Activated CD4-positive, CD25-positive, alpha-beta regulatory T cell treated with anti-CD3 and anti-CD28 coated beads, Interleukin-2, amount 50 U/mL, for 72 hours (primary cell): ENCODE data around the gene SYPL1.
"Not testable (repeated sequence)": the region's sequence is repeated elsewhere in the genome, so short reads cannot be mapped to it uniquely, and the experiment has no call there.

Experiments
- DNase-seq: peaks from one replicate; pipeline ENCODE4 v3.0.0; 2021

Gene SYPL1

GRCh38 chr7:106112118-106112971 is at the start of gene SYPL1:
TSS of gene SYPL1 (minus strand) at chr7:106112312. CDS start at chr7:106112208, 104 bp downstream.
- DNase-seq: peak; percentile 92

DNA sequence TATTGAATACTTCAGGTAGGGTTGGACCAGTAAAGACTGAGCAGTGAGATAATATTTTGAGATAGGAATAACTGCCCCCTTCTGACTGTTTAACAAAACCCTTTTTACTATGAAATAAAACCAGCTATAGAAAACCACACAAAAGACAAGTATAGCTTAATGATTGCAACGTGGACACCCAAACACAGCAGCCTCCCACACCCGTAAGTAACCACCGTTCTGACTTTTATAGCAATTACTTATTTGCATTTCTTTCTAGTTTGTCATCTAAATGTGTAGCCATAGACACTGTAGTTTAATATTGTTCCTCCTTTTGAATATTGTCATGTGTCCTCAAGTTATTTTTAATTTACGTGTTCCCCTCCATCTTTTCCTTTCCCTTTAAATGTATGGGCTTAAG is 42.9 kb upstream of the SYPL1 start:
- no peak for DNase-seq

DNA sequence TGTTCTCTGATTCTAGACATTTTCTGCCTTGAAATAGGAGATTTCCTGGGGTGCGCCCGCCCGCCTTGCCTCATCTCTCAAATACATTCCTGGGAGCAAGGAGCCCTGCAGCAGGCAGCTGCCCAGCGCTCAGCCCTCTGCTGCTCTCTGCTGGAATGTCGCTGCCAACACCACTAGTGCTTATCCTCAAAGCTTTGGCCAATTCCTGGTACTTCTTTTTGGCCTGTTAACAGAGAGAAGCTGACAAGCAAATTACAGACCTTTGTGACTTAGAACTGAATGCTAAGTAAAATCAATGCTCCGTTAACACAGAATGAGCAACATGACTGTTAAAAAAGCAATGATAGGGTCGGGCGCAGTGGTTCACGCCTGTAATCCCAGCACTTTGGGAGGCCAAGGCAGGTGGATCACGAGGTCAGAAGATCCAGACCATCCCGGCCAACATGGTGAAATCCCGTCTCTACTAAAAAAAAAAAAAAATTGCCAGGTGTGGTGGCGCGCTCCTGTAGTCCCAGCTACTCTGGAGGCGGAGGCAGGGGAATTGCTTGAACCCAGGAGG is 41.9 kb upstream of the SYPL1 start:
- DNase-seq: peak; percentile 65

DNA sequence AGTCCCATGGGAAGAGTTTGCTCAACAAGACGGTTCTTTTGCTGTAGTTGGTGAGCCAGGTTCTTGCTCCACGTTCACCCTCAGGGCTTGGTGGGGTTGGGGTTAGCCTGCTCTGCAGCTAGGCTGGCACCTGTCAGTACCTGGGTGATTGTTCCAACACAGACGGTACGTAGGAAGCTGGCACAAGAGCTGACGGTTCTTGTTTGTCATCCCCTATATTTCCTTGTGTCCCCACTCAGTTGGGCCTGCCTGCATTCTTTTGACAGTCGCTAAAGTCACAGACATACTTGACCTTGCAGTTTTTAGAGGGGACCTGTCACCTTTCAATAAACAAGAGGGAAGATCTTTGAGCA is 40.2 kb upstream of the SYPL1 start:
- DNase-seq: no peak

- no peak for DNase-seq
These were observed 39.6 kb upstream of the SYPL1 start for GRCh38 chr7:106151459-106152312.

DNA sequence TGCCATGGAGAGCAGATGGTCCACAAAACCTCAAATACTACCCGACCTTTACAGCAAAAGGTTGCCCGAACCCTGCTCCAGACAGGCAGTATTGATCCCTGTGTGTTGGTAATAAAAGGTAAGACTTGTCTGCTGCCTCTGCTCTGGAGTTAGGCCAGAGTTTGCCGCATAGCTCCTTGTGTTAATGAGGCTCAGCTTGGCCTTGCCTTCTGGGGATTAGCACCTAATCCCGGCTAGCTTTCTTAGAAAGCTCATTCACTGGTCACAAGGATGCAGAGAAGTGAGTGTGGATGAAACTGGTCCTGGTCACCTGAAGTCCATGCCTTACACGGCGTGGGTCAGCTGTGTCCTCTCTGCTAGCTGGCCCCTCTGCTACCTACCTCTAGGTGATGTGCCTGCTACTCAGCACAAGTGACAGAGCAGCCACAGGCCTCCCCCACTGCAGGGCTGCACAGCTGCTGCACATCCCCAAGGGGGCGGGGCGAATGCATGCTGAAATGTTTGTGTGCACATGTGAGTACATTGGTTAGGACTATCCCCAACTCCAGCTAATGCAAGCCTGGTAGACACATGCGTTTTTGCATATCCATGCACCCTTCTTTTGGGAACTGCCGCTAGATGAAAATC is 31.7 kb upstream of the SYPL1 start:
- DNase-seq: no peak

DNA sequence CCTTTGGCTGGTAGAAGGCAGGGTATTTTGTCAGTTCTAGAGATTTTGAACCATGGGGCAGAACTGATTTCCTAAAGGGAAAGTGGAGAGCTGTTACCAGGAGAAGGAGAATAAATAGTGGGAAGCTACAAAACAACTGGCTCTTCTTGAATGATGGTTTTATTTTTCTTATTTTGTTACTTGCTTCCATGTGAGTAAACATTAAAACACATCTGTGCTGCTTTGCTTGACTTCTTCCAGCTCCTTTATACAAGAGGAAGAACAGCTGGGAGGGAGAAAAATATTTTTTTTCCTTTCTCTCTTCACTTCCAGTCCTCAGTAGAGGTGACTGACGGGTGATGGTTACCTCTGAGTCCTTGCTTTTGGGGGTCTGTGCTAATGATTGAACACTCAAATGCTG is 30.0 kb upstream of the SYPL1 start:
- DNase-seq: no peak

GRCh38 chr7:106140406-106141173 is 28.5 kb upstream of the SYPL1 start:
- no peak for DNase-seq

GRCh38 chr7:106139265-106140251 is 27.4 kb upstream of the SYPL1 start:
- no peak for DNase-seq

DNA sequence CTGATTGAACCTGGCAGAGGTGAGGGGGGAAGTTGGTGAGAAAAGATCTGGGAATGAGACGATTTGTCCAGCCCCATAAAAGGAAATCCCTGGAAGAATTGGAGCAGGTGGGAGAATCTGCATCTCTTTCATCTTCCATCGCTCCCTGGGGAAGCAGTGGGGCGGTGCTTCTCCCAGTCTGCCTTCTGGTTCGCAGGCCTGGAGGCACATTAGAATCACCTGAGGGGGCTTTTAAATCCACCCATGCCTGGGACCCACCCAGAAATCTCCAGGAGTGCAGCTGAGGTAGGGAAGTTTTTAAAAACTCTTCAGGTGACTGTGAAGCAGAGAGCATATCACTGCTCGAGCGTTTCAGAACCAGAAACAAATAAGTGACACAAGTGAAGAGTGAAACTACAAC is 26.7 kb upstream of the SYPL1 start:
- DNase-seq: no peak

- DNase-seq: not testable (repeated sequence)
These were observed 26.1 kb upstream of the SYPL1 start for GRCh38 chr7:106138181-106138580.

GRCh38 chr7:106134241-106134640 is 22.1 kb upstream of the SYPL1 start:
- DNase-seq: no peak

DNA sequence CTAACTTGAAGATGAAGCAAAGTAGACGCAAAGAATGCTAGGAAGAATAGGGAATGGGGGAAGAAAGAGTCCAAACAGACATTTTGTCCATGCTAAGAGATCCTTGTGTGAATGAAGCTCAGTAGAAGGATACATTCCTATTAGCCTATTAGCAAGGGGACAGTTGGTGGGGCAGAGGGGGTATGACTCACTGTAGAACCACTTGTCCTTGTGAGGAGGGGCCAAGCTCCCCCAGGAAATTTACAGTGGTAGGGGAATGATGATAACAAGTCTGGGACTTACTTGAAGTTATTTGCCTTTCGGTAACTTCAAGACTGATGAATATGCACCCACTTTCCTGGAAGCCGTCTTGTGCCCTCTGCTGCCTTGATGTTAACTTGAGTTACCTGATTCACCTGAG is 17.2 kb upstream of the SYPL1 start:
- DNase-seq: no peak

DNA sequence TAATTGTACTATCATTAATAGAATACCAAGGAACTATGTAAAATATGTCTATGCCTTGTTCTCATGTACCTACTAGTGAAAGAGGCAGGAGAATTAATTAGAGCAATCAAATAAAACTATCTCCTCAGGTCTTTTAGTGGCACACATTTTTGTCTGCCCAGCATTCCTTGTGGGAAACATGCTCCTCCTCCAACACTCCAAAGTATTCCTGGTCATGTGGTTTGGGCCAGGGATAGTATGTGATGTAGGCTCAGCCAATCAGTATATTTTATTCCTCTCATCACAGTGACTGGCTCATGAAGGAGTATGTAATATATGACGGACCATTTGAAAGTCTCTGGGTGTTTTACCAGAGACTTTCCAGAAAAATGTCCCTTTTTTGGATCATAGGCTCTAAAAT is 16.7 kb upstream of the SYPL1 start:
- DNase-seq: no peak

- no peak for DNase-seq
These were observed 16.1 kb upstream of the SYPL1 start for GRCh38 chr7:106127984-106128780.

DNA sequence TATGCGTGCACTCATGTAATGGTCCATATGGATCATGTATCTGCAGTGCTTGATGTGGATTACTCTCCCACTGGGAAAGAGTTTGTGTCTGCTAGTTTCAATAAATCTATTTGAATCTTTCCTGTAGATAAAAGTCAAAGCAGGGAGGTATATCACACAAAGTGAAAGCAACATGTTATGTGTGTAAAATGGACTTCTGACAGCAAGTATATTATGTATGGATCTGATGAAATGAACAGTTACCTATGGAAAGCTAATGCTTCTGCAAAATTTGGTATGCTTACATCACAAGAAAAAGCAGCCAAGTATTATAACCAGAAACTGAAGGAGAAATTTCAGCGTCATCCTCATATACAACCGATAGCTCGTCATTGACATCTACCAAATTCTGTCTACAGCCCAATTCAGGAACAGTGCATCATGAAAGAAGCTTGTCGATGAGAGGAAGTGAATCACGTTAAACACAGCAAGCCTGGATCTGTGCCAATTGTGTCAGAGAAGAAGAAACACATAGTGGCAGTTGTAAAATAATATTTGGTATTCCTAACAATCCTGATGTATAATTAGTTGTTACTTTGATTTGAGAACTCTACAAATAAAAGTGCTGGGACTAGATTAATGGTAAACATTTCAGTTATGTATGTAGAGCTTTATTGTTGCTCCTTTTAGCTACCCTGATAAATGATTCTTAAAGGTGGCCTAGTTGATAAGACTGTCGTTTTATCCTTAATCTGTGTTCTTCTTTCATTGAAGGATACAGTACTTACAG is 14.2 kb upstream of the SYPL1 start:
- DNase-seq: no peak

GRCh38 chr7:106125417-106125816 is 13.3 kb upstream of the SYPL1 start:
- no peak for DNase-seq

- no peak for DNase-seq
These were observed 12.1 kb upstream of the SYPL1 start for GRCh38 chr7:106124186-106124585.

GRCh38 chr7:106122713-106123112 is 10.6 kb upstream of the SYPL1 start:
- DNase-seq: no peak
